ENCODE measurements around the gene MICAL2. TPM values are rescaled to one million over a fixed set of nuclear protein-coding genes. Genes with fewer than 3 reads are reported as not detected.

MICAL2 gene
- total RNA-seq (ENCODE audit: low replicate concordance): 74.5 and 898 TPM in 2 replicates

DNA sequence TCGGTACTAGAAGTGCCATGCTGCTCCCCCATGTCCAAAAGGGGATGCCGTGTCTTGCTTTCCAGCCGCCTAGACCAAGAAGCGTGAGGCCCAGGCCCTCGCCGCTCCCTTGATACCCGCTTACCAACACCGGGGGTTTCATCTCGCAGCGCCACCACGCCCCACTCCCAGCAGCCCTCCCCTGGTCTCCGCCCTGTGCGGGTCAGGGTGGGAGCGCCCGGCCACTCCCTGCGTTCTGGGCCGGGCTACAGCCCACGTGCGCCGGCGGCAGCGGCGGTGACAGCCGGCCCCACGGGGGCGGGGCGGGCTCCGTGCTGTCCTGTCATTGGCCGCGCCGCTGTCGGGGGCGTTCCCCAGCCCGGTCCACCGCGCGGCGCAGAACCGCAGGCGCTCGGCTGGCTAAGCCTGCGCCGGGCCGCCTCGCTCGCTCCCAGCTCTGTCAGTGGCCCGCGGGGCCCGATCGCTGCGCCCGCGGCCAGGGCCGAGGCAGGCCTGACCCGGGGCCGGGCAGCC lies at the start of gene MICAL2:
TSS of gene MICAL2 (plus strand) at position 390 of the 513 bp plus-strand sequence. CDS start 51,566 bp downstream, outside the sequence.

Other genes with a start within 250 kb of the MICAL2 start
- 129 and 293 TPM in 2 replicates for gene DKK3, start 102.0 kb upstream of the MICAL2 start, total RNA-seq (ENCODE audit: low replicate concordance)

Data from smooth muscle cell of the coronary artery (primary cell).